Heart left ventricle (tissue), 16 donors: Measurements from ENCODE around the gene PRKN. TPM values are rescaled to one million over a fixed set of nuclear protein-coding genes. Genes with fewer than 3 reads are reported as not detected.
"Not testable (repeated sequence)": the region's sequence is repeated elsewhere in the genome, so short reads cannot be mapped to it uniquely, and the experiment has no call there.

Source experiments
- ATAC-seq, 4 donors: fragments of 200-7000 bp; cut with Tn5 transposase; one replicate each; pipeline ENCODE4 v1.9.1; 2020 to 2022; ENCODE audit warnings: moderate library complexity in 4 of 4, mild to moderate bottlenecking in 3 of 4, moderate number of reproducible peaks in 1 of 4
- DNase-seq, 5 donors: peaks; one replicate each; pipeline ENCODE4 v3.0.0-alpha.2; 2020
- H3K27ac ChIP-seq, 12 donors: fragments of 200-600 bp; sonication (generic) in 4 of 12; one replicate each; pipeline versions ENCODE4 v1.5.0 to v1.8.0; 2016 to 2022; ENCODE audit warnings: mild to moderate bottlenecking in 2 of 12
- H3K27me3 ChIP-seq, 9 donors: fragments of 200-600 bp; sonication (generic) in 2 of 9; one replicate each; pipeline versions ENCODE4 v1.5.1 to v1.8.0; 2016 to 2022; ENCODE audit warnings: mild to moderate bottlenecking in 3 of 9
- H3K36me3 ChIP-seq, 9 donors: fragments of 200-600 bp; sonication (generic) in 2 of 9; one replicate each; pipeline versions ENCODE4 v1.5.0 to v1.8.0; 2018 to 2022; ENCODE audit warnings: mild to moderate bottlenecking in 2 of 9
- H3K4me1 ChIP-seq, 12 donors: fragments of 200-600 bp; sonication (generic) in 4 of 12; one replicate each; pipeline versions ENCODE4 v1.5.0 to v1.8.0; 2016 to 2022; ENCODE audit warnings: mild to moderate bottlenecking in 3 of 12
- H3K4me3 ChIP-seq, 12 donors: fragments of 200-600 bp; sonication (generic) in 4 of 12; one replicate each; pipeline versions ENCODE4 v1.5.0 to v1.8.0; 2017 to 2022; ENCODE audit warnings: mild to moderate bottlenecking in 9 of 12, moderate library complexity in 4 of 12
- H3K9me3 ChIP-seq, 12 donors: fragments of 200-600 bp; sonication (generic) in 4 of 12; one replicate each; pipeline versions ENCODE4 v1.5.0 to v1.8.0; 2016 to 2022; ENCODE audit warnings: mild to moderate bottlenecking in 1 of 12
- CTCF ChIP-seq, 12 donors: fragments of 200-600 bp; sonication (generic) in 4 of 12; IDR thresholded peaks; one replicate each; pipeline versions ENCODE4 v1.5.0 to v1.8.0; 2018 to 2022; ENCODE audit warnings: antibody characterized with exemption in 12 of 12, mild to moderate bottlenecking in 5 of 12
- POLR2A ChIP-seq, 2 donors: fragments of 450-650 bp; IDR thresholded peaks; one replicate each; pipeline ENCODE4 v1.6.1; 2017; ENCODE audit warnings: antibody characterized with exemption in 2 of 2, mild to moderate bottlenecking in 2 of 2, moderate library complexity in 2 of 2
- WGBS, 4 donors: extraction: QIAGEN DNeasy Blood & Tissue Kit in 2 of 4; methylation state at CpG; one replicate each; pipeline versions ENCODE4 v1.1.5 to v1.1.7; 2013 to 2018; 5-methylcytosine and 5-hydroxymethylcytosine counted together
- intact Hi-C, 10 donors: fragments of 100-400 bp; cut with DNase I; formaldehyde crosslinking; loops; one replicate each; pipeline versions ENCODE4 v1.11.1 to v1.14.2; 2022
- polyA plus RNA-seq, 2 donors: library from polyadenylated mRNA; stranded (reverse); fragments of 200-250 nt; gene quantifications; one replicate each; pipeline ENCODE4 v1.2.3, GENCODE V29; 2013
- total RNA-seq, 9 donors: library from RNA; depleted of rRNA in 2 of 9; stranded (reverse); fragments of >200 nt in 2 of 9; fragmentation: NEBNext Ultra II Directional in 3 of 9; extraction: Animal tissue kit (Norgen Biotek cat#: 25700) in 3 of 9; gene quantifications; one replicate each; pipeline versions ENCODE4 v1.1.0 to v1.2.4, GENCODE V29; 2016 to 2023
- donor health status: ischemic (EF 13 %, LVEDD 7.1; RV severe dilation, severe dysfunction).
- donor health status: healthy with polysubstance abuse.
- donor health status: DM: no; HTN: yes; CAD: no.
- donor health status: DM: no; HTN: no; CAD: no.
- donor health status: ischemic (EF 25% LVEDD 6.9; RV normal size, moderate dysfunction).
- donor health status: ischemic (EF 25% LVEDD 5.7; RV mildly dilated, moderate dysfunction).
- donor health status: healthy.
- donor health status: DM: yes; HTN: yes; CAD: no.
- donor health status: ischemic (EF 35%, LVEDD 5.7; RV mildly dilated, moderate dysfunction).
- donor health status: nonischemic (EF 11% LVEDD 7.7; RV severe dilation, severe dysfunction).
- donor health status: DM: yes; HTN: yes; CAD: no.
- donor health status: PGD.
- donor health status: ischemic (EF 29% LVEDD 5.4; RV normal size, mild dysfunction).
- donor health status: nonischemic (EF 23%, LVEDD 6.1; RV moderate dilation, normal function).

Gene PRKN
- total and polyA plus RNA-seq, 11 donors = 3.4 to 32.5 (median 21.2) TPM

DNA sequence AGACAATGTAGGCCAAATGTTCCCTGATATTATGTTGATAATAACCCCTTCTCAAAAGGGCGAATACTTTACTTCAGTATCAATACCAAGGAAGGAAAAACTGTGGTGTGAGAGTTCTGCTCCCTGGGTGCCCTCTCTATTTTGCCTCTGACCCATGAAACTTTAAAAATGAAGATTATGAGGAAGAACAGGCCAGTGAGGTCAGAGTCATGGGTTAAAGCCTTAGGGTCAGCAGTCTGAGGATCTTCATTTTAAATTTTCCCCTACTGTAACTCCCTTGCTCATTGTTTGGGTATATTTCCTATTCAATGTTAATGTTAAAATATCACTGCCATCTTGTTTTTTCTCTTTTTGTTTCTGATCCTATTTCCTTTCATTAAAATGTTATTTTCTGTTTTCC lies 47.9 kb downstream of the PRKN start:
- no peak for ATAC-seq
- no peak overlapping the region for H3K4me3 ChIP-seq
- no peaks in the 10 kb centered on the region for H3K27me3 ChIP-seq
- H3K4me1 ChIP-seq = peaks cover 0 to 35% (median 3%) of the 10 kb centered on the region in 12 donors
- TF ChIP-seq CTCF (IDR thresholded peaks at IDR 0.05) (no peak), POLR2A (IDR thresholded peaks at IDR 0.05) (no peak)
- intact Hi-C loops = no loop called here
- no peak for DNase-seq
- no peak overlapping the region for H3K27ac ChIP-seq
- H3K9me3 ChIP-seq = peaks cover 0 to 4% (median 0%) of the 10 kb centered on the region in 12 donors
- WGBS, 4 donors = 82 to 93% (median 92%) methylated on average over 1 of the region's 1 CpG
- H3K36me3 ChIP-seq = no peaks in the 10 kb centered on the region

DNA sequence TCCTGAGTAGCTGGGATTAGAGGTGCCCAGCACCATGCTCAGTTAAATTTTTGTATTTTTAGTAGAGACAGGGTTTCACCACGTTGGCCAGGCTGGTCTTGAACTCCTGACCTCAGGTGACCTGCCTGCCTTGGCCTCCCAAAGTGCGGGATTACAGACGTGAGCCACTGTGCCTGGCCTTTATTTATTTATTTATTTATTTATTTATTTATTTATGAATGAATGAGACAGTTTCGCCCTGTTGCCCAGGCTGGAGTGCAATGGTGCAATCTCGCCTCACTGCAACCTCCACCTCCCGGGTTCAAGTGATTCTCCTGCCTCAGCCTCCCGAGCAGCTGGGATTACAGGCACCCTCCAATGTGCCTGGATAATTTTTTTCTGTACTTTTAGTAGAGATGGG lies 48.7 kb downstream of the PRKN start:
- H3K9me3 ChIP-seq, intact Hi-C loops, DNase-seq, H3K4me3 ChIP-seq, H3K36me3 ChIP-seq, H3K27me3 ChIP-seq, ATAC-seq, H3K27ac ChIP-seq: not testable (repeated sequence)
- 92 to 95% (median 93%) methylated on average over 7 of the region's 7 CpGs for WGBS, 4 donors
- peaks cover 0 to 29% (median 1%) of the 10 kb centered on the region in 12 donors for H3K4me1 ChIP-seq

- no peak for DNase-seq
- no peak for TF ChIP-seq POLR2A (IDR thresholded peaks at IDR 0.05)
- no peak for TF ChIP-seq CTCF (IDR thresholded peaks at IDR 0.05)
- Histone ChIP-seq H3K4me3 (no peak overlapping the region), H3K27me3 (no peaks in the 10 kb centered on the region), H3K9me3 (no peaks in the 10 kb centered on the region), H3K4me1 (peaks cover 0 to 5% (median 0%) of the 10 kb centered on the region in 12 donors), H3K36me3 (no peaks in the 10 kb centered on the region), H3K27ac (no peak overlapping the region)
- intact Hi-C loops = no loop called here
- ATAC-seq = no peak
Observed at GRCh38 chr6:162675503-162675902, 52.1 kb downstream of the PRKN start.

DNA sequence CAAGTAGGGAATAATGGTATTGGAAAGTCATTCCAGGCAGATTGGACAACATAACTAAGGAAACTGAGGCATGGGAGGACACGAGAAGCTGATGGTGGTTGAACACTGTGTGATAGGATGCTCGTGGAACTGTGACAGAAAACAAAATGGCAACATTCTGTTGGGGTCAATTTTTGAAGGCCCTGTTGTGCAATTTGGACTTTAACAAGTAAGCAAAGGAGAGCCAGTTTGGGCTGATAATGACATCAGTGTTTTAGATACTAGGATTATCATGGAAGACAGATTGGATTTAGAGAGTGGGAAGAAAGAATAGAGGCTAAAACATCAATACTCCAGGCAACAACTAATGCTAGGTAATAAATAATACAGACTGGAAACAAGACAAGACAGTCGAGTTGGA lies 53.1 kb downstream of the PRKN start:
- DNase-seq = no peak
- intact Hi-C loops = loop anchor here in 1 of 10 donors (5.0 kb wide), 1 partner anchor 33 kb away; no protein-coding TSS in a partner anchor
- no peak for TF ChIP-seq CTCF (IDR thresholded peaks at IDR 0.05)
- no peak for TF ChIP-seq POLR2A (IDR thresholded peaks at IDR 0.05)
- Histone ChIP-seq H3K9me3 (no peaks in the 10 kb centered on the region), H3K4me1 (peaks cover 0 to 7% (median 0%) of the 10 kb centered on the region in 12 donors), H3K27me3 (no peaks in the 10 kb centered on the region), H3K27ac (no peak overlapping the region), H3K4me3 (no peak overlapping the region), H3K36me3 (no peaks in the 10 kb centered on the region)
- ATAC-seq = no peak
- 86 to 88% (median 88%) methylated on average over 3 of the region's 3 CpGs for WGBS, 4 donors

- Histone ChIP-seq H3K4me3 (no peak overlapping the region), H3K9me3 (no peaks in the 10 kb centered on the region), H3K27ac (peak overlapping the region in 5 of 12 donors; percentile 75 to 81 (median 78)), H3K36me3 (no peaks in the 10 kb centered on the region), H3K27me3 (no peaks in the 10 kb centered on the region), H3K4me1 (peaks cover 0 to 9% (median 0%) of the 10 kb centered on the region in 12 donors)
- ATAC-seq (peak; percentile 67 to 87 (median 83)), DNase-seq (peak; percentile 29 to 63 (median 54))
- intact Hi-C loops = loop anchor here in 2 of 10 donors (2.0 to 5.0 kb wide), 2 partner anchors 36 to 55 kb away; partner anchors contain the start of genes PACRG (in 1 of the 2) and PRKN (in 1 of the 2)
- 76 to 88% (median 84%) methylated on average over 4 of the region's 4 CpGs for WGBS, 4 donors
- TF ChIP-seq POLR2A (IDR thresholded peaks at IDR 0.05) = no peak
- TF ChIP-seq CTCF (IDR thresholded peaks at IDR 0.05) = no peak
Observed at GRCh38 chr6:162671580-162672165, 55.9 kb downstream of the PRKN start.
